ENCODE results near the gene KCND3. TPM values are rescaled to one million over a fixed set of nuclear protein-coding genes. Genes with fewer than 3 reads are reported as not detected.

The KCND3 gene
- total and polyA plus RNA-seq, 2 of the 4 experiments (the other 2 are of a cell fraction), result under 0.01 to 0.03 TPM

DNA sequence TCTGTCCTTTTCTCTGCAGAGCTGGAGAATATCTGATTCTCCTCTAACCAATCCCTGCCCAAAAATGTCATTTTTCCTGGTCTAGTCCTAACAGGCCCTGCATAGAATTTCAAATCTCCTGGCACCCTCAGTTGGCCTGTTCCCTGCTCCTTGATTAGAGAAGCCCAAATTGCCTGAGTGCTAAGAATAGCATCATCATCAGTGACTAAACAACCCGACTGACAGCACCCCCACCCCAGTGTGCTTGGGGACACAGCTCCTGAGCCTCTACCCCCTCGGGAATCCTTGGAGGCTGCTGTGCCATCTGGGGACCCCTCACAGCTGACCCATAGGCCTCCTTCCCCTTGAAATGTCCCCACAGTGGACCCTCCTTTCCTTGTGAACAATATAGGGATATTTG is 139.4 kb downstream of the KCND3 start:
- Histone ChIP-seq H3K4me3 (ENCODE audit: insufficient read depth, low read depth, low read length) (no peak overlapping the region), H4K8ac (ENCODE audit: low read depth in 2 of 2, low read length in 2 of 2) (no peak overlapping the region), H3K4me2 (ENCODE audit: low read depth, low read length) (no peak overlapping the region), H3K4me1 (ENCODE audit: control insufficient read depth, insufficient read depth, low read length) (no peaks in the 10 kb centered on the region), H3K9me1 (ENCODE audit: insufficient read depth, low read length) (no peaks in the 10 kb centered on the region), H2AFZ (replicated peaks; ENCODE audit: low read length, poor library complexity) (no peak overlapping the region), H3K14ac (replicated peaks; ENCODE audit: low read depth, low read length) (no peak overlapping the region), H4K91ac (ENCODE audit: insufficient read depth, low read depth, low read length) (no peak overlapping the region), H3K27ac (ENCODE audit: insufficient read depth, low read length) (no peak overlapping the region), H3K27me3 (ENCODE audit: control insufficient read depth, insufficient read depth, low read length) (peaks cover 31% of the 10 kb centered on the region), H3K79me1 (ENCODE audit: low read depth in 1 of 2, low read length in 2 of 2) (no peaks in the 10 kb centered on the region), H3K9ac (ENCODE audit: low read depth, low read length) (no peak overlapping the region), H2BK20ac (ENCODE audit: low read depth, low read length) (no peak overlapping the region), H3K36me3 (ENCODE audit: control insufficient read depth, insufficient read depth, low read length) (no peaks in the 10 kb centered on the region), H3K4ac (ENCODE audit: low read depth, low read length) (no peak overlapping the region), H3K9me3 (ENCODE audit: control insufficient read depth, insufficient read depth, low read length) (no peaks in the 10 kb centered on the region), H4K20me1 (ENCODE audit: insufficient read depth, low read length) (no peaks in the 10 kb centered on the region), H4K5ac (ENCODE audit: low read depth, low read length) (no peak overlapping the region), H2BK15ac (ENCODE audit: low read depth, low read length) (no peak overlapping the region), H2BK120ac (ENCODE audit: low read depth, low read length) (no peak overlapping the region), H2AK9ac (replicated peaks; ENCODE audit: low read depth, low read length, poor library complexity) (no peak overlapping the region), H2BK5ac (ENCODE audit: low read depth, low read length, poor library complexity, severe bottlenecking) (no peak overlapping the region), H3K18ac (ENCODE audit: low read depth, low read length) (no peak overlapping the region), H3K23ac (ENCODE audit: low read depth, low read length) (no peak overlapping the region), H2AK5ac (ENCODE audit: low read depth, low read length) (no peak overlapping the region), H3K56ac (ENCODE audit: extremely low read depth, insufficient read depth, low read length) (no peak overlapping the region)
- no CpG with 5 or more reads among the region's 2 CpGs for WGBS, 2 experiments (ENCODE audit: extremely low coverage in 2 of 2, insufficient read length in 1 of 2)
- no TSS peak for BruUV-seq (replicated peaks)
- in situ Hi-C loops (cut with MboI; ENCODE audit: low sequenced_read_pairs) (no loop called here), intact Hi-C loops (cut with micrococcal nuclease) (no loop called here), dilution Hi-C loops (cut with HindIII; ENCODE audit: low sequenced_read_pairs, unreplicated experiment) (no loop called here)
- DNase-seq (no peak), ATAC-seq (ENCODE audit: low read depth) (no peak)
- POLR2A ChIA-PET (ENCODE audit: unreplicated experiment), result no interaction called here
- no peak for TF ChIP-seq CHD1 (IDR thresholded peaks at IDR 0.05; ENCODE audit: low read depth, low read length)
- no peak for TF ChIP-seq MAFK (IDR thresholded peaks at IDR 0.05; ENCODE audit: low read depth, low read length)
- TF ChIP-seq SMC3 (IDR thresholded peaks at IDR 0.05; ENCODE audit: low read depth, low read length), result no peak
- no peak for TF ChIP-seq RFX5 (IDR thresholded peaks at IDR 0.05; ENCODE audit: low read depth, low read length)
- no peak for TF ChIP-seq RCOR1 (IDR thresholded peaks at IDR 0.05; ENCODE audit: insufficient replicate concordance, low read length)
- TF ChIP-seq RAD21 (IDR thresholded peaks at IDR 0.05; ENCODE audit: low read length), result no peak
- TF ChIP-seq, protein P1, sequence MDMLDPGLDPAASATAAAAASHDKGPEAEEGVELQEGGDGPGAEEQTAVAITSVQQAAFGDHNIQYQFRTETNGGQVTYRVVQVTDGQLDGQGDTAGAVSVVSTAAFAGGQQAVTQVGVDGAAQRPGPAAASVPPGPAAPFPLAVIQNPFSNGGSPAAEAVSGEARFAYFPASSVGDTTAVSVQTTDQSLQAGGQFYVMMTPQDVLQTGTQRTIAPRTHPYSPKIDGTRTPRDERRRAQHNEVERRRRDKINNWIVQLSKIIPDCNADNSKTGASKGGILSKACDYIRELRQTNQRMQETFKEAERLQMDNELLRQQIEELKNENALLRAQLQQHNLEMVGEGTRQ (IDR thresholded peaks at IDR 0.05; ENCODE audit: low read depth, low read length), result no peak
- no peak for TF ChIP-seq MXI1 (IDR thresholded peaks at IDR 0.05; ENCODE audit: borderline replicate concordance, low read depth, low read length)
- no peak for TF ChIP-seq CEBPB (IDR thresholded peaks at IDR 0.05; ENCODE audit: low read depth, low read length)
- no peak for TF ChIP-seq POLR2A (IDR thresholded peaks at IDR 0.05; ENCODE audit: low read depth, low read length)
- no peak for TF ChIP-seq FOS (IDR thresholded peaks at IDR 0.05; ENCODE audit: low read depth, low read length)
- no peak for TF ChIP-seq BHLHE40 (IDR thresholded peaks at IDR 0.05; ENCODE audit: low read depth, low read length)
- no peak for TF ChIP-seq MAZ (IDR thresholded peaks at IDR 0.05; ENCODE audit: borderline replicate concordance, low read depth, low read length)
- TF ChIP-seq, protein P2, sequence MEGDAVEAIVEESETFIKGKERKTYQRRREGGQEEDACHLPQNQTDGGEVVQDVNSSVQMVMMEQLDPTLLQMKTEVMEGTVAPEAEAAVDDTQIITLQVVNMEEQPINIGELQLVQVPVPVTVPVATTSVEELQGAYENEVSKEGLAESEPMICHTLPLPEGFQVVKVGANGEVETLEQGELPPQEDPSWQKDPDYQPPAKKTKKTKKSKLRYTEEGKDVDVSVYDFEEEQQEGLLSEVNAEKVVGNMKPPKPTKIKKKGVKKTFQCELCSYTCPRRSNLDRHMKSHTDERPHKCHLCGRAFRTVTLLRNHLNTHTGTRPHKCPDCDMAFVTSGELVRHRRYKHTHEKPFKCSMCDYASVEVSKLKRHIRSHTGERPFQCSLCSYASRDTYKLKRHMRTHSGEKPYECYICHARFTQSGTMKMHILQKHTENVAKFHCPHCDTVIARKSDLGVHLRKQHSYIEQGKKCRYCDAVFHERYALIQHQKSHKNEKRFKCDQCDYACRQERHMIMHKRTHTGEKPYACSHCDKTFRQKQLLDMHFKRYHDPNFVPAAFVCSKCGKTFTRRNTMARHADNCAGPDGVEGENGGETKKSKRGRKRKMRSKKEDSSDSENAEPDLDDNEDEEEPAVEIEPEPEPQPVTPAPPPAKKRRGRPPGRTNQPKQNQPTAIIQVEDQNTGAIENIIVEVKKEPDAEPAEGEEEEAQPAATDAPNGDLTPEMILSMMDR (conservative IDR thresholded peaks at IDR 0.05; ENCODE audit: low read depth, low read length), result no peak
- TF ChIP-seq, protein P3, sequence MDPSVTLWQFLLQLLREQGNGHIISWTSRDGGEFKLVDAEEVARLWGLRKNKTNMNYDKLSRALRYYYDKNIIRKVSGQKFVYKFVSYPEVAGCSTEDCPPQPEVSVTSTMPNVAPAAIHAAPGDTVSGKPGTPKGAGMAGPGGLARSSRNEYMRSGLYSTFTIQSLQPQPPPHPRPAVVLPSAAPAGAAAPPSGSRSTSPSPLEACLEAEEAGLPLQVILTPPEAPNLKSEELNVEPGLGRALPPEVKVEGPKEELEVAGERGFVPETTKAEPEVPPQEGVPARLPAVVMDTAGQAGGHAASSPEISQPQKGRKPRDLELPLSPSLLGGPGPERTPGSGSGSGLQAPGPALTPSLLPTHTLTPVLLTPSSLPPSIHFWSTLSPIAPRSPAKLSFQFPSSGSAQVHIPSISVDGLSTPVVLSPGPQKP (IDR thresholded peaks at IDR 0.05; ENCODE audit: borderline replicate concordance, low read depth, low read length), result no peak
- TF ChIP-seq NFE2L2 (IDR thresholded peaks at IDR 0.05; ENCODE audit: low read depth, low read length), result no peak
- CTCF ChIA-PET, result no interaction called here

Data from IMR-90 (cell line).